Measurements from ENCODE around the gene ZNF892.

Gene ZNF892

GRCh38 chr2:95207111-95207961 lies at the start of gene ZNF892:
TSS of gene ZNF892 (plus strand) at chr2:95207521. CDS start at chr2:95207816, 295 bp downstream.
- H3K9me3 Mint-ChIP-seq (ENCODE audit: low read depth), result peaks cover 14% of the 10 kb centered on the region

GRCh38 chr2:95158441-95158840 lies 48.9 kb upstream of the ZNF892 start:
- H3K4me1 Mint-ChIP-seq (ENCODE audit: low read depth), result peaks cover 19% of the 10 kb centered on the region
- H3K9me3 Mint-ChIP-seq (ENCODE audit: low read depth), result peaks cover 15% of the 10 kb centered on the region
- peak overlapping the region; percentile 79 for H3K4me3 Mint-ChIP-seq
- H3K27me3 Mint-ChIP-seq, result no peaks in the 10 kb centered on the region
- peak overlapping the region; percentile 46 for H3K27ac Mint-ChIP-seq
- H3K36me3 Mint-ChIP-seq, result peaks cover 31% of the 10 kb centered on the region

More at GRCh38 chr2:95207111-95207961, at the start of gene ZNF892:
- no peaks in the 10 kb centered on the region for H3K27me3 Mint-ChIP-seq
- peaks cover 19% of the 10 kb centered on the region for H3K4me1 Mint-ChIP-seq (ENCODE audit: low read depth)
- peak within 1 kb of the TSS; percentile 92 for H3K4me3 Mint-ChIP-seq
- peak within 1 kb of the TSS; percentile 81 for H3K27ac Mint-ChIP-seq
- H3K36me3 Mint-ChIP-seq, result peaks cover 35% of the 10 kb centered on the region

- Mint-ChIP-seq H3K27ac (no peak overlapping the region), H3K36me3 (peaks cover 25% of the 10 kb centered on the region), H3K27me3 (no peaks in the 10 kb centered on the region), H3K4me1 (ENCODE audit: low read depth) (peaks cover 22% of the 10 kb centered on the region), H3K9me3 (ENCODE audit: low read depth) (peaks cover 9% of the 10 kb centered on the region), H3K4me3 (peak overlapping the region; percentile 79)
These were observed 48.3 kb upstream of the ZNF892 start for GRCh38 chr2:95158891-95159619.

- peaks cover 20% of the 10 kb centered on the region for H3K36me3 Mint-ChIP-seq
These were observed 47.5 kb upstream of the ZNF892 start, which contains the start of gene ZNF514 for GRCh38 chr2:95159690-95160449. TSS of gene ZNF514 (minus strand) at chr2:95159848. CDS start at chr2:95153253, 6,595 bp downstream.

GRCh38 chr2:95165030-95165370 lies 42.3 kb upstream of the ZNF892 start:
- H3K9me3 Mint-ChIP-seq (ENCODE audit: low read depth), result no peaks in the 10 kb centered on the region
- H3K36me3 Mint-ChIP-seq, result peaks cover 4% of the 10 kb centered on the region
- H3K27ac Mint-ChIP-seq, result peak overlapping the region; percentile 97
- no peaks in the 10 kb centered on the region for H3K27me3 Mint-ChIP-seq
- peak overlapping the region; percentile 99 for H3K4me3 Mint-ChIP-seq
- H3K4me1 Mint-ChIP-seq (ENCODE audit: low read depth), result peaks cover 47% of the 10 kb centered on the region

More at GRCh38 chr2:95159690-95160449, 47.5 kb upstream of the ZNF892 start, which contains the start of gene ZNF514:
- peaks cover 28% of the 10 kb centered on the region for H3K4me1 Mint-ChIP-seq (ENCODE audit: low read depth)
- peak within 1 kb of the TSS; percentile 81 for H3K27ac Mint-ChIP-seq
- peak within 1 kb of the TSS; percentile 89 for H3K4me3 Mint-ChIP-seq
- no peaks in the 10 kb centered on the region for H3K27me3 Mint-ChIP-seq
- peaks cover 4% of the 10 kb centered on the region for H3K9me3 Mint-ChIP-seq (ENCODE audit: low read depth)

GRCh38 chr2:95165371-95166064 lies 41.8 kb upstream of the ZNF892 start, which contains the start of gene ZNF2:
TSS of gene ZNF2 (plus strand) at chr2:95165809. CDS start at chr2:95176227, 10,418 bp downstream.
- Mint-ChIP-seq H3K9me3 (ENCODE audit: low read depth) (no peaks in the 10 kb centered on the region), H3K4me1 (ENCODE audit: low read depth) (peaks cover 42% of the 10 kb centered on the region), H3K27ac (peak within 1 kb of the TSS; percentile 97), H3K27me3 (no peaks in the 10 kb centered on the region), H3K4me3 (peak within 1 kb of the TSS; percentile 99), H3K36me3 (peaks cover 4% of the 10 kb centered on the region)

- Mint-ChIP-seq H3K4me3 (peak overlapping the region; percentile 99), H3K36me3 (peaks cover 4% of the 10 kb centered on the region), H3K27ac (peak overlapping the region; percentile 97), H3K9me3 (ENCODE audit: low read depth) (no peaks in the 10 kb centered on the region), H3K27me3 (no peaks in the 10 kb centered on the region), H3K4me1 (ENCODE audit: low read depth) (peaks cover 39% of the 10 kb centered on the region)
These were observed 41.1 kb upstream of the ZNF892 start for GRCh38 chr2:95166065-95166763.

- Mint-ChIP-seq H3K36me3 (peaks cover 9% of the 10 kb centered on the region), H3K9me3 (ENCODE audit: low read depth) (no peaks in the 10 kb centered on the region), H3K27me3 (no peaks in the 10 kb centered on the region), H3K4me1 (ENCODE audit: low read depth) (peaks cover 12% of the 10 kb centered on the region), H3K27ac (no peak overlapping the region), H3K4me3 (no peak overlapping the region)
These were observed 35.4 kb upstream of the ZNF892 start for GRCh38 chr2:95171902-95172301.

- Mint-ChIP-seq H3K36me3 (peaks cover 24% of the 10 kb centered on the region), H3K9me3 (ENCODE audit: low read depth) (peaks cover 4% of the 10 kb centered on the region), H3K27me3 (no peaks in the 10 kb centered on the region)
These were observed 33.2 kb upstream of the ZNF892 start for GRCh38 chr2:95174031-95174542.

GRCh38 chr2:95179451-95179850 lies 27.9 kb upstream of the ZNF892 start:
- no peaks in the 10 kb centered on the region for H3K4me1 Mint-ChIP-seq (ENCODE audit: low read depth)
- H3K27ac Mint-ChIP-seq, result no peak overlapping the region
- H3K4me3 Mint-ChIP-seq, result no peak overlapping the region
- H3K27me3 Mint-ChIP-seq, result no peaks in the 10 kb centered on the region
- peaks cover 16% of the 10 kb centered on the region for H3K9me3 Mint-ChIP-seq (ENCODE audit: low read depth)
- H3K36me3 Mint-ChIP-seq, result peaks cover 60% of the 10 kb centered on the region

More at GRCh38 chr2:95174031-95174542, 33.2 kb upstream of the ZNF892 start:
- H3K4me3 Mint-ChIP-seq, result no peak overlapping the region
- H3K27ac Mint-ChIP-seq, result no peak overlapping the region
- H3K4me1 Mint-ChIP-seq (ENCODE audit: low read depth), result peaks cover 2% of the 10 kb centered on the region

- Mint-ChIP-seq H3K36me3 (peaks cover 62% of the 10 kb centered on the region), H3K9me3 (ENCODE audit: low read depth) (peaks cover 16% of the 10 kb centered on the region), H3K4me1 (ENCODE audit: low read depth) (no peaks in the 10 kb centered on the region)
These were observed 25.5 kb upstream of the ZNF892 start for GRCh38 chr2:95181774-95182173.

GRCh38 chr2:95185197-95185596 lies 22.1 kb upstream of the ZNF892 start:
- no peak overlapping the region for H3K27ac Mint-ChIP-seq
- peaks cover 37% of the 10 kb centered on the region for H3K36me3 Mint-ChIP-seq
- H3K27me3 Mint-ChIP-seq, result peaks cover 3% of the 10 kb centered on the region
- no peaks in the 10 kb centered on the region for H3K4me1 Mint-ChIP-seq (ENCODE audit: low read depth)
- no peak overlapping the region for H3K4me3 Mint-ChIP-seq
- H3K9me3 Mint-ChIP-seq (ENCODE audit: low read depth), result peaks cover 12% of the 10 kb centered on the region

More at GRCh38 chr2:95181774-95182173, 25.5 kb upstream of the ZNF892 start:
- Mint-ChIP-seq H3K4me3 (no peak overlapping the region), H3K27ac (no peak overlapping the region), H3K27me3 (no peaks in the 10 kb centered on the region)

- Mint-ChIP-seq H3K9me3 (ENCODE audit: low read depth) (peaks cover 8% of the 10 kb centered on the region), H3K4me1 (ENCODE audit: low read depth) (no peaks in the 10 kb centered on the region), H3K27ac (no peak overlapping the region), H3K27me3 (peaks cover 4% of the 10 kb centered on the region), H3K4me3 (no peak overlapping the region), H3K36me3 (peaks cover 31% of the 10 kb centered on the region)
These were observed 21.3 kb upstream of the ZNF892 start for GRCh38 chr2:95185973-95186372.

Data from activated naive CD8-positive, alpha-beta T cell (primary cell).